ENCODE results near the gene ADGRA3.

- TF ChIP-seq, protein P1, sequence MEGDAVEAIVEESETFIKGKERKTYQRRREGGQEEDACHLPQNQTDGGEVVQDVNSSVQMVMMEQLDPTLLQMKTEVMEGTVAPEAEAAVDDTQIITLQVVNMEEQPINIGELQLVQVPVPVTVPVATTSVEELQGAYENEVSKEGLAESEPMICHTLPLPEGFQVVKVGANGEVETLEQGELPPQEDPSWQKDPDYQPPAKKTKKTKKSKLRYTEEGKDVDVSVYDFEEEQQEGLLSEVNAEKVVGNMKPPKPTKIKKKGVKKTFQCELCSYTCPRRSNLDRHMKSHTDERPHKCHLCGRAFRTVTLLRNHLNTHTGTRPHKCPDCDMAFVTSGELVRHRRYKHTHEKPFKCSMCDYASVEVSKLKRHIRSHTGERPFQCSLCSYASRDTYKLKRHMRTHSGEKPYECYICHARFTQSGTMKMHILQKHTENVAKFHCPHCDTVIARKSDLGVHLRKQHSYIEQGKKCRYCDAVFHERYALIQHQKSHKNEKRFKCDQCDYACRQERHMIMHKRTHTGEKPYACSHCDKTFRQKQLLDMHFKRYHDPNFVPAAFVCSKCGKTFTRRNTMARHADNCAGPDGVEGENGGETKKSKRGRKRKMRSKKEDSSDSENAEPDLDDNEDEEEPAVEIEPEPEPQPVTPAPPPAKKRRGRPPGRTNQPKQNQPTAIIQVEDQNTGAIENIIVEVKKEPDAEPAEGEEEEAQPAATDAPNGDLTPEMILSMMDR (IDR thresholded peaks at IDR 0.05), result no peak
- no peak for TF ChIP-seq POLR2A (IDR thresholded peaks at IDR 0.05)
Measured at GRCh38 chr4:22534374-22534773, 18.5 kb upstream of the ADGRA3 start.
